Caco-2 (cell line): ENCODE results near the gene ARFGAP1. TPM values are rescaled to one million over a fixed set of nuclear protein-coding genes. Genes with fewer than 3 reads are reported as not detected.
A peak's percentile ranks its signal among the peaks of the same experiment; 100 is the strongest.

ENCODE experiments used
- BruUV-seq: library from RNA; stranded (reverse); fragments of 400-500 nt; replicated peaks from 2 replicates; lab custom pipeline; 2021; lab: Mats Ljungman, UMichigan
- CTCF ChIA-PET: fragments of 300-600 bp; sonication (Branson Sonifier 250); formaldehyde crosslinking; loops from one replicate; lab custom pipeline; 2022; ENCODE audit warnings: antibody characterized with exemption; lab: Charles Lee
- POLR2A ChIA-PET: fragments of 300-600 bp; sonication (Branson Sonifier 250); formaldehyde crosslinking; loops from one replicate; lab custom pipeline; 2022; ENCODE audit warnings: antibody characterized with exemption; lab: Charles Lee
- DNase-seq, 2 experiments: peaks; one replicate each; pipeline versions ENCODE4 v3.0.0 to v3.0.0-alpha.2; 2020 to 2022
- H3K27me3 ChIP-seq: replicated peaks from 2 replicates; pipeline ENCODE4 v1.6.0; 2011; ENCODE audit warnings: low read length; ENCODE audit not compliant: control insufficient read depth, insufficient read depth
- H3K36me3 ChIP-seq: 2 replicates; pipeline ENCODE4 v1.5.1; 2011; ENCODE audit warnings: low read length; ENCODE audit not compliant: control insufficient read depth, insufficient read depth
- H3K4me1 ChIP-seq: fragments of 250-450 bp; sonication (Bioruptor Pico); 2 replicates; pipeline ENCODE4 v1.5.1; 2020; ENCODE audit warnings: mild to moderate bottlenecking
- H3K4me3 ChIP-seq: 2 replicates; pipeline ENCODE4 v1.5.1; 2011; ENCODE audit warnings: low read depth, mild to moderate bottlenecking, control low read depth, low read length
- H3K9me3 ChIP-seq: fragments of 250-450 bp; sonication (Bioruptor Pico); 2 replicates; pipeline ENCODE4 v1.5.1; 2020; ENCODE audit warnings: mild to moderate bottlenecking, moderate library complexity
- H3K27ac Mint-ChIP-seq: one replicate; pipeline ENCODE4 v1.8.0; 2022; ENCODE audit warnings: mixed read lengths; ENCODE audit not compliant: unreplicated experiment
- H3K27me3 Mint-ChIP-seq: one replicate; pipeline ENCODE4 v1.8.0; 2022; ENCODE audit warnings: mixed read lengths; ENCODE audit not compliant: insufficient read depth, unreplicated experiment
- H3K36me3 Mint-ChIP-seq: one replicate; pipeline ENCODE4 v1.8.0; 2022; ENCODE audit warnings: mild to moderate bottlenecking, mixed read lengths; ENCODE audit not compliant: insufficient read depth, unreplicated experiment
- H3K4me1 Mint-ChIP-seq: one replicate; pipeline ENCODE4 v1.8.0; 2022; ENCODE audit warnings: low read depth, mixed read lengths; ENCODE audit not compliant: unreplicated experiment
- H3K4me3 Mint-ChIP-seq: one replicate; pipeline ENCODE4 v1.8.0; 2022; ENCODE audit warnings: mild to moderate bottlenecking, moderate library complexity, mixed read lengths; ENCODE audit not compliant: unreplicated experiment
- H3K9me3 Mint-ChIP-seq: one replicate; pipeline ENCODE4 v1.8.0; 2022; ENCODE audit warnings: mixed read lengths; ENCODE audit not compliant: unreplicated experiment
- intact Hi-C: fragments of 100-400 bp; cut with micrococcal nuclease; formaldehyde crosslinking; loops from one replicate; pipeline ENCODE4 v1.10.0; 2022; ENCODE audit not compliant: unreplicated experiment
- total RNA-seq: library from RNA; stranded (reverse); gene quantifications from 2 replicates; pipeline ENCODE4 v1.2.3, GENCODE V29; 2022
- TF ChIP-seq, protein P1 (sequence below), 2 experiments: fragments of 200-600 bp in 1 of 2; IDR thresholded peaks; 1 replicate in 1 of 2; 2 replicates in 1 of 2; pipeline versions ENCODE4 v1.5.1 to v1.8.0; 2011 to 2022; ENCODE audit warnings: antibody characterized with exemption in 1 of 2, control low read depth in 1 of 2, inconsistent platforms in 1 of 2, low read depth in 1 of 2, low read length in 1 of 2, mild to moderate bottlenecking in 1 of 2, moderate library complexity in 1 of 2; ENCODE audit not compliant: insufficient read depth in 1 of 2, severe bottlenecking in 1 of 2, unreplicated experiment in 1 of 2

ARFGAP1 gene
- total RNA-seq, 1 experiment from 2014 or later: 275 TPM

DNA sequence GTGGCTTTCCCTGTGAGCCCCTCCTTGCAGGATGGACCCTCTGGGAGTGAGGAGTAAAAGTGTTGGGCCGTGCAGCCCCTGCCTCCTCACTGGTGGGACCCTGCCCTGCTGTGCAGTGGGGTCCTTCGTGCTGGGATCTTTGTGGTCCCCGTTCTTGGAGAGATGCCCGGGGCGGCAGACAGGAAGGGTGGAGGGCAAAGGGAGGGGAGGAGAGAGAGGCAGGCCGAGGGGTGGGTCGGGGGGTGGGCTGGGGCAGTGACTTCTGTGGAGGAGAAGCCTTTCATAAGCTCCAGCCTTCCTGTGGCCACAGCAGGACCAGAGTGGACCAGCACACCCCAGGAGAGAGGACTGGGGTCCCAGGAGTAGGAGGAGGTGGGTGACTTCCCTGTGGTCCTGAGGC lies 20.3 kb downstream of the ARFGAP1 start, which contains the start of gene COL20A1:
Gene COL20A1 (plus strand): TSS at position 283 of the 400 bp plus-strand sequence. CDS start 1,922 bp downstream, outside the sequence.
- intact Hi-C loops: loop anchor here (5.0 kb wide), 1 partner anchor 111 kb away; no protein-coding TSS in a partner anchor

GRCh38 chr20:63293456-63293855 lies 20.8 kb downstream of the ARFGAP1 start:
- Mint-ChIP-seq H3K4me1 (no peaks in the 10 kb centered on the region), H3K27ac (no peak overlapping the region), H3K9me3 (no peaks in the 10 kb centered on the region), H3K4me3 (no peak overlapping the region), H3K36me3 (peaks cover 61% of the 10 kb centered on the region), H3K27me3 (peaks cover 3% of the 10 kb centered on the region)
- Histone ChIP-seq H3K4me3 (no peak overlapping the region), H3K9me3 (no peaks in the 10 kb centered on the region), H3K36me3 (no peaks in the 10 kb centered on the region), H3K4me1 (0 out of 2 replicates have a peak, but pooled peaks cover 5% of the 10 kb centered on the region), H3K27me3 (no peaks in the 10 kb centered on the region)
- POLR2A ChIA-PET: no interaction called here
- no TSS peak for BruUV-seq
- CTCF ChIA-PET: no interaction called here
- intact Hi-C loops: loop anchor here (5.0 kb wide), 1 partner anchor 111 kb away; no protein-coding TSS in a partner anchor
- DNase-seq: no peak
- TF ChIP-seq, protein P1, sequence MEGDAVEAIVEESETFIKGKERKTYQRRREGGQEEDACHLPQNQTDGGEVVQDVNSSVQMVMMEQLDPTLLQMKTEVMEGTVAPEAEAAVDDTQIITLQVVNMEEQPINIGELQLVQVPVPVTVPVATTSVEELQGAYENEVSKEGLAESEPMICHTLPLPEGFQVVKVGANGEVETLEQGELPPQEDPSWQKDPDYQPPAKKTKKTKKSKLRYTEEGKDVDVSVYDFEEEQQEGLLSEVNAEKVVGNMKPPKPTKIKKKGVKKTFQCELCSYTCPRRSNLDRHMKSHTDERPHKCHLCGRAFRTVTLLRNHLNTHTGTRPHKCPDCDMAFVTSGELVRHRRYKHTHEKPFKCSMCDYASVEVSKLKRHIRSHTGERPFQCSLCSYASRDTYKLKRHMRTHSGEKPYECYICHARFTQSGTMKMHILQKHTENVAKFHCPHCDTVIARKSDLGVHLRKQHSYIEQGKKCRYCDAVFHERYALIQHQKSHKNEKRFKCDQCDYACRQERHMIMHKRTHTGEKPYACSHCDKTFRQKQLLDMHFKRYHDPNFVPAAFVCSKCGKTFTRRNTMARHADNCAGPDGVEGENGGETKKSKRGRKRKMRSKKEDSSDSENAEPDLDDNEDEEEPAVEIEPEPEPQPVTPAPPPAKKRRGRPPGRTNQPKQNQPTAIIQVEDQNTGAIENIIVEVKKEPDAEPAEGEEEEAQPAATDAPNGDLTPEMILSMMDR (IDR thresholded peaks at IDR 0.05; ENCODE audit: insufficient read depth in 1 of 2, low read depth in 1 of 2, low read length in 1 of 2, severe bottlenecking in 1 of 2, unreplicated experiment in 1 of 2): no peak

More for the DNA sequence above, 20.3 kb downstream of the ARFGAP1 start, which contains the start of gene COL20A1:
- BruUV-seq: no TSS peak
- POLR2A ChIA-PET: no interaction called here
- no peaks in the 10 kb centered on the region for H3K9me3 Mint-ChIP-seq
- 0 out of 2 replicates have a peak, but pooled peaks cover 5% of the 10 kb centered on the region for H3K4me1 ChIP-seq
- H3K27me3 ChIP-seq: no peaks in the 10 kb centered on the region
- no peaks in the 10 kb centered on the region for H3K27me3 Mint-ChIP-seq
- no peaks in the 10 kb centered on the region for H3K4me1 Mint-ChIP-seq
- H3K4me3 Mint-ChIP-seq: peak within 1 kb of the TSS; percentile 14
- no peak within 1 kb of the TSS for H3K4me3 ChIP-seq
- H3K9me3 ChIP-seq: no peaks in the 10 kb centered on the region
- TF ChIP-seq, protein P1 (IDR thresholded peaks at IDR 0.05; ENCODE audit: insufficient read depth in 1 of 2, low read depth in 1 of 2, low read length in 1 of 2, severe bottlenecking in 1 of 2, unreplicated experiment in 1 of 2): no peak
- no peaks in the 10 kb centered on the region for H3K36me3 ChIP-seq
- H3K36me3 Mint-ChIP-seq: peaks cover 66% of the 10 kb centered on the region
- H3K27ac Mint-ChIP-seq: peak within 1 kb of the TSS; percentile 39
- no peak for DNase-seq
- CTCF ChIA-PET: interaction anchor here (1.5 kb wide), 1 partner anchor 38 kb away, joined by 6 read pairs; no protein-coding TSS in a partner anchor

DNA sequence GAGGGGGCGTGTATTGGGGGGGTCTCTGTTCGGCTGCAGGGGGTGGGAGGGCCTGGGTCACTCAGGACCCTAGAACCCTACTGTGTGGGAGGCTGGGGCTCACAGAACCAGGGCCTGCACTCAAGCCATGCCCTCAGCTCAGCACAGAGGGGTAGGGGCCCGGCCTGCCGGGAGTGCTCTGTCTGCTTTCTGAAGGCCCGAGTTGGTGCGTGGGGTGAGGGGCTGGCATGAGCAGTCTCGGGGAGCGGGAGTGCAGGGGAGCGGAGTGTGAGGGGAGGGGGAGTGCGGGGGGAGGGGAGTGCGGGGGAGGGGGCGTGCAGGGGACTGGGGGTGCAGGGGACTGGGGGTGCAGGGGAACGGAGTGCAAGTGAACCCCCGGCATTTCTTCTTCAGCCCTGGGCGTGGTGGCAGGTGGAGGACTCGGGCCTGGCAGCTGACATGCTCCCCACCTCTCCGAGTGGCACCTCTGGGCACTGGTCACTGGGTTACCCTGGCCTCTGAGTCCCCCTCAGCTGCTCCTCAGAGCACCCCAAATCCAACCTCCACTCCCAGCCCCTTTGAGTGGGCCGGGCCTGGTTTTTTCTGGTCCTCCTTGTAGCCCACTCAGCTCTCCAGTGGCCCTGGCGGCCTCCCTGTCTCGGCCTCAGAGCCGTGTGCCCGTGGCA lies 21.4 kb downstream of the ARFGAP1 start:
- H3K36me3 ChIP-seq: no peaks in the 10 kb centered on the region
- ChIA-PET POLR2A (no interaction called here), CTCF (interaction anchor here (1.0 to 2.8 kb wide), 3 partner anchors 15 to 88 kb away, joined by 4 to 13 read pairs (median 7); no protein-coding TSS in a partner anchor)
- H3K36me3 Mint-ChIP-seq: peaks cover 55% of the 10 kb centered on the region
- H3K27ac Mint-ChIP-seq: no peak overlapping the region
- no peak for DNase-seq
- no peak overlapping the region for H3K4me3 ChIP-seq
- peaks cover 6% of the 10 kb centered on the region for H3K27me3 Mint-ChIP-seq
- 0 out of 2 replicates have a peak, but pooled peaks cover 5% of the 10 kb centered on the region for H3K4me1 ChIP-seq
- H3K9me3 ChIP-seq: 0 out of 2 replicates have a peak, but pooled peaks cover 1% of the 10 kb centered on the region
- TF ChIP-seq, protein P1 (IDR thresholded peaks at IDR 0.05; ENCODE audit: insufficient read depth in 1 of 2, low read depth in 1 of 2, low read length in 1 of 2, severe bottlenecking in 1 of 2, unreplicated experiment in 1 of 2): no peak
- H3K4me3 Mint-ChIP-seq: no peak overlapping the region
- H3K27me3 ChIP-seq: no peaks in the 10 kb centered on the region
- no TSS peak for BruUV-seq
- intact Hi-C loops: loop anchor here (5.0 kb wide), 1 partner anchor 112 kb away; no protein-coding TSS in a partner anchor
- H3K9me3 Mint-ChIP-seq: no peaks in the 10 kb centered on the region
- no peaks in the 10 kb centered on the region for H3K4me1 Mint-ChIP-seq
